Epidermal melanocyte (primary cell): ENCODE measurements around the gene TCF15.
A peak's percentile ranks its signal among the peaks of the same experiment; 100 is the strongest.

Experiments
- DNase-seq: peaks from one replicate; pipeline ENCODE4 v3.0.0; 2011; ENCODE audit warnings: low spot score; ENCODE audit not compliant: insufficient read length

The TCF15 gene, protein sequence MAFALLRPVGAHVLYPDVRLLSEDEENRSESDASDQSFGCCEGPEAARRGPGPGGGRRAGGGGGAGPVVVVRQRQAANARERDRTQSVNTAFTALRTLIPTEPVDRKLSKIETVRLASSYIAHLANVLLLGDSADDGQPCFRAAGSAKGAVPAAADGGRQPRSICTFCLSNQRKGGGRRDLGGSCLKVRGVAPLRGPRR

GRCh38 chr20:610130-611046 lies at the start of gene TCF15:
TSS of gene TCF15 (minus strand) at chr20:610309. CDS start at chr20:610237, 72 bp downstream.
- DNase-seq: no peak

DNA sequence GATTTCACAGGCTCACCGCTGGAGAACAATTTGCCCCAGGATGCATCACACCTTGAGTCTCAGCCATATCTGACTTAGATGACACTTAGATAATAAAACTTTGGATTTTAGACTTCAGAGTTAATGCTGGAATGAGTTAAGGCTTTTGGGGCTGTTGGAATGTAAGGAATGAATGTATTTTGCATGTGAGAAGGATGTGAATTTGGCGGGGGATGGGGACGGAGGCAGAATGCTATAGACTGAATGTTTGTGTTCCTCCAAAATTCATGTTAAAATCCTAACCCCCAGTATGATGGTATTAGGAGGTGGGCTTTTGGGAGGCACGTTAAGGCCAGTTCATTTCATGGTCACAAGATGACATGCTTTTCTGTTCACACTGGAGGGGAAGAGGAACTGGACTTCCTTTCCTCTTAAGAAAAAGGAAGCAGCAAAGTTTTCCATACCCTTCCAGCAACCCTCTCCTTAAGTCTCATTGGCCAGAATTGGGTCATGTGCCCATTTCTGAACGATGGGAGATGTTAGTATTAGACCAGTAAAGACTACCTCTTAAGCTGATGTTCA lies 48.7 kb upstream of the TCF15 start:
- no peak for DNase-seq

- DNase-seq: no peak
These were observed 48.1 kb upstream of the TCF15 start for GRCh38 chr20:658202-658601.

GRCh38 chr20:655726-656624 lies 45.9 kb upstream of the TCF15 start:
- DNase-seq: no peak

GRCh38 chr20:654417-654750 lies 44.3 kb upstream of the TCF15 start:
- DNase-seq: no peak

- DNase-seq: no peak
These were observed 43.7 kb upstream of the TCF15 start for GRCh38 chr20:653590-654416.

DNA sequence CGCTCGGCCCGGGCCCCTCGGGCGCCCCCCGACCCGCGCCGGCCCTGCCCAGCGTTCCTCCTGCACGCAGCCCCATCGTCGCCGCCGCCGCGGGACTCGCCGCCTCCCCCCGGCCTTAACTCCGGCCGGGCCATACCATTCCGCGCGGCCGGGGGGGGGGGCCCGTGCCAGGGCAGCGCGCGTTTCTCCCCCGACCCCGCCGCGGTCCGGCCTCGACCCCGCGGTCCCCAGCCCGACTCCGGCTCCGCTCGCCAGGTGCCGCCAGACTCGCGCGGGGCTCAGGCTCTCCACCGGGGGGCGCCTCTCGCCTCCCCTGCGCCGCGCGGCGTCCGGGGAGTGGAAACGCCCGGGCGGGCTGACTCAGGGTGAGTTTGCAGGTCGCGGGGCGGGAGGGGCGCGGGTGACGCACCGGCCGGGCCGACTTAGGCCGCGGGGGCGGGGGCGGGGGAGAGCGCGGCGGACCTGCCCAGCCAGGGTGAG lies 43.0 kb upstream of the TCF15 start, which contains the start of gene SRXN1:
Gene SRXN1 (minus strand): TSS at position 91 of the 480 bp plus-strand sequence. CDS start 15 bp downstream, at position 76.
- peak; percentile 90 for DNase-seq

GRCh38 chr20:652615-653109 lies 42.6 kb upstream of the TCF15 start:
- DNase-seq: no peak

- no peak for DNase-seq
These were observed 41.9 kb upstream of the TCF15 start for GRCh38 chr20:651713-652614.

- DNase-seq: no peak
These were observed 40.8 kb upstream of the TCF15 start for GRCh38 chr20:650954-651353.

- DNase-seq: no peak
These were observed 40.2 kb upstream of the TCF15 start for GRCh38 chr20:650281-650680.

- DNase-seq: no peak
These were observed 37.4 kb upstream of the TCF15 start for GRCh38 chr20:647479-648019.

- DNase-seq: no peak
These were observed 36.7 kb upstream of the TCF15 start for GRCh38 chr20:646868-647233.

GRCh38 chr20:646107-646867 lies 36.2 kb upstream of the TCF15 start:
- no peak for DNase-seq

DNA sequence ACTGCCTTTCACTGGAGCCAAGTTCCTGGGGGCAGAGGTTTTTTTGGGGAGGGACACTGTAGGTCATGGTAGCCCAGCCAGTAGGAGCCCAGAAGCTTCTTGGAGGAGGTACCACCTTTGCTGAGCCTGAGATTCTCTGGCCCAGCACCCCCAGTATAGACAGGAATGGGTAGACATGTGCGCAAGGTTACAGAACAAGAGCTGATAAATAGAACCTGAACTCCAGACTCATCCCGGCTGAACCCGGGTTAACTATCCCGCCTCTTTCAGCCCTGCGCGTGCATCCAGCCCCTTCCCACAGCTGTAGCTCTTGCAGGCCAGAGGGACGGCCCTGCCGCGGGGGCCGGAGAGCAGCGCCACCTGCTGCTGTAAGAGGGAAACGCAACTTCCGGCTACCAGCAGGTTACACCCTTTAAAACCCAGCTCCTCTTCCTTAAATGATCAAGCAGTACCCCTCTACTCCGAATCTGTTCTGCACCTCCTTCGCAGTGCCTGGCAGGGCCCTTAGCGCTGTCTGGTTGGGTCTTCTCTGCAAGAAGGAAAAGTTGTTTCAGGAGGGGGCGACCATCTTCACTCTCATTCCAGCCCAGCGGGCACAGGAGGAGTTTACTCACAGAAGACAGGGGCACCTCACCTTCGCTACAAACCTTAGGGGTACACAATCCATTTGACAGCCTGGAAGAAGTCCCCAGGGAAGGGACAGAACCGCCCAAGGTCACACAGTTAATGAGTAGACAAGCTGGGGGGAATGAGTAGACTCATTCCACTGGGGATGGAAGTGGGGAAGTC lies 35.4 kb upstream of the TCF15 start:
- DNase-seq: peak; percentile 91

- no peak for DNase-seq
These were observed 34.7 kb upstream of the TCF15 start for GRCh38 chr20:644692-645317.
